ENCODE results near the gene MLLT3. TPM values are rescaled to one million over a fixed set of nuclear protein-coding genes. Genes with fewer than 3 reads are reported as not detected.
A peak's percentile ranks its signal among the peaks of the same experiment; 100 is the strongest.

The MLLT3 gene
- total RNA-seq, 1 donor from 2014 or later = 53.7 TPM

DNA sequence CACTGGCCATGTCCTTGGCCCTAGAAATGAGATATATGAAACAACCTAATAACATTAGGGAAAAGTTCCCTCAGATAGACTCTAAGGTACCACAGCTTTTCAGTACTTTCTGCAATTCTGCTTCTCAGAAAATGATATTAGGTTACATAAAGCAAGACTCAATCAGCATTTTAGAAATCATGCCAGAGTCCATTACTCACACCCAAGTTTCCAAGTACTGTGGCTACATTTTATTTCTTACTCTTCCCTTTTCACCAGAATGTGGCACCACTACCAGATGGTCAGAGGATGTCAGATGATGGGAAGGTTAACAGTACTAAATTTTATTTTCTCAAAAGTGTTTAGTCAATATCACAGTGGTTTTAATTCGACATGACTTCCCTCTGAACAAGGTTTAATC lies 217.2 kb downstream of the MLLT3 start:
- Mint-ChIP-seq H3K27me3 (ENCODE audit: low read depth) (no peaks in the 10 kb centered on the region), H3K36me3 (ENCODE audit: low read depth) (no peaks in the 10 kb centered on the region), H3K27ac (ENCODE audit: unreplicated experiment) (no peak overlapping the region), H3K4me3 (no peak overlapping the region), H3K9me3 (no peaks in the 10 kb centered on the region), H3K4me1 (peaks cover 10% of the 10 kb centered on the region)
- TF ChIP-seq, protein P1, sequence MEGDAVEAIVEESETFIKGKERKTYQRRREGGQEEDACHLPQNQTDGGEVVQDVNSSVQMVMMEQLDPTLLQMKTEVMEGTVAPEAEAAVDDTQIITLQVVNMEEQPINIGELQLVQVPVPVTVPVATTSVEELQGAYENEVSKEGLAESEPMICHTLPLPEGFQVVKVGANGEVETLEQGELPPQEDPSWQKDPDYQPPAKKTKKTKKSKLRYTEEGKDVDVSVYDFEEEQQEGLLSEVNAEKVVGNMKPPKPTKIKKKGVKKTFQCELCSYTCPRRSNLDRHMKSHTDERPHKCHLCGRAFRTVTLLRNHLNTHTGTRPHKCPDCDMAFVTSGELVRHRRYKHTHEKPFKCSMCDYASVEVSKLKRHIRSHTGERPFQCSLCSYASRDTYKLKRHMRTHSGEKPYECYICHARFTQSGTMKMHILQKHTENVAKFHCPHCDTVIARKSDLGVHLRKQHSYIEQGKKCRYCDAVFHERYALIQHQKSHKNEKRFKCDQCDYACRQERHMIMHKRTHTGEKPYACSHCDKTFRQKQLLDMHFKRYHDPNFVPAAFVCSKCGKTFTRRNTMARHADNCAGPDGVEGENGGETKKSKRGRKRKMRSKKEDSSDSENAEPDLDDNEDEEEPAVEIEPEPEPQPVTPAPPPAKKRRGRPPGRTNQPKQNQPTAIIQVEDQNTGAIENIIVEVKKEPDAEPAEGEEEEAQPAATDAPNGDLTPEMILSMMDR (conservative IDR thresholded peaks at IDR 0.05) = no peak
- no peak for DNase-seq (ENCODE audit: low read depth, low spot score)

DNA sequence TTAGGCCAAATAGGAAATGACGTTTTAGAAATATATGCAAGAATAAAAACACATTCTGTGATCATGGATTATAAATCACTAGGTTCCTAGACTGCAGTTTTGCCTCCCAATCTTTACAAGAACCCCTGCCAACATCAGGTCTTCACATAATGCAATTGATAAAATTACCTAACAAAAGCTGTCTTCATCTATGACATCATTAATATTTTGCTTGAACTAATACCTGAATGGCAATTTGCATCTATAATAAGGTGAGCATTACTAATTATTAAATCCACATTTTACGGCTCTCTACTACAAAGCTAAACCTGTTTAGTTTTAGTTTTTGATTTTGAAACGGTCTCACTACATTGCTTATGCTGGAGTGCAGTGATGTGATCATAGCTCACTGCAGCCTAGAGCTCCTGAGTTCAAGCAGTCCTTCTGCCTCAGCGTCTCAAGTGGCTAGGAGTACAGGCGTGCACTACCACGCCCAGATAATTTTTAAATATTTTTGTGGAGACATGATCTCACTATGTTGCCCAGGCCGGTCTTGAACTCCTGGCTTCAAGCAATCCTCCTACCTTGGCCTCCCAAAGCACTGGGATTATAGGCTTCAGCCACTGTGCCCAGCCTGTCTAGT lies 218.0 kb downstream of the MLLT3 start:
- peaks cover 10% of the 10 kb centered on the region for H3K4me1 Mint-ChIP-seq
- no peak overlapping the region for H3K4me3 Mint-ChIP-seq
- no peaks in the 10 kb centered on the region for H3K27me3 Mint-ChIP-seq (ENCODE audit: low read depth)
- no peaks in the 10 kb centered on the region for H3K36me3 Mint-ChIP-seq (ENCODE audit: low read depth)
- DNase-seq (ENCODE audit: low read depth, low spot score) = no peak
- no peak overlapping the region for H3K27ac Mint-ChIP-seq (ENCODE audit: unreplicated experiment)
- TF ChIP-seq, protein P1 (conservative IDR thresholded peaks at IDR 0.05) = no peak
- no peaks in the 10 kb centered on the region for H3K9me3 Mint-ChIP-seq

DNA sequence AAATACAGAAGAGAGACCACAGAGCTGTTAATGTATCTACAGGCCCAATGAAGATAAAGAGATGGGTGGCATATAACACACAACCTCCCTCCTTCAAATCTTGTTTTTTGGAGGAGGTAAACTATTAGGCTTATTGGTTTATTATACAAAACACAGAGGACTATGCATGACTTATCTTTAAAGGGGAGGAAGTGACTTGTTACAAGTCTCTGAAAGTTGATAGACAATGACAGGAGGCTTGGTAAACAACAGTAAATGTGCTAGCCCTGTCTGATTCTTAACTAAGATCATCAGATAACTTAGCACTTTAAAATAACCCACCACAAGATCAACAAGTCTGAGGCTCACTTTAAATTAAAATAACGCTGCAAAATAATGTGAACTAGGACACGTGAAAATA lies 219.0 kb downstream of the MLLT3 start:
- Mint-ChIP-seq H3K27ac (ENCODE audit: unreplicated experiment) (no peak overlapping the region), H3K4me3 (no peak overlapping the region), H3K9me3 (no peaks in the 10 kb centered on the region), H3K4me1 (peaks cover 2% of the 10 kb centered on the region), H3K36me3 (ENCODE audit: low read depth) (no peaks in the 10 kb centered on the region), H3K27me3 (ENCODE audit: low read depth) (no peaks in the 10 kb centered on the region)
- TF ChIP-seq, protein P1 (conservative IDR thresholded peaks at IDR 0.05) = no peak
- DNase-seq (ENCODE audit: low read depth, low spot score) = no peak

DNA sequence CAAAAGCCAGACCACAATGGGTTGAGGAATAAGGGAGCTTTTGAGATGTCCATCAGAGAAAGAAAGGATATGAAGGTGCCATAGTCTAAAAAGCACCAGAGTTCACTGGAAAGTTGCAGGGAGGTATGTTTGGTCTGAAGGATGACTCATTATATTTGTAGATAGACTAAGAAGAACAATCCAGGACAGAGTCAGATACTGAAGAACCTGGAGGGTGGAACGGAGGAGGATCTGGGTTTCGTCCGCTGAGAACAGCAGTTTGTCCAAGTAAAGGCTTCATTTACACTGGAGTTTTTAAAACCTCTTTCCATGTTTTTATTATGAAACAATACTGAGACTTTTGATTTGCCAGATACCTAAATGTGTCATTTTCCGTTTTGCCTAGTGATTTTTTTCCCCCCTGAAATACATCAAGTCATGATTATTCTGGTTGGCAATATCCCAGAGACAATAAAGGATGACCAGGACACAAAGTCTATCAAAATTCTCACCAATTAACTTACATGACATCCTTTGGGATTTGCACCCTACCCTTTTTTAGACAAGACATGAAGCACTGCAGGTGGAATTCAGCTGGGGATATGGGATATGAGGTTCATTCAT lies 219.9 kb downstream of the MLLT3 start:
- Mint-ChIP-seq H3K4me3 (no peak overlapping the region), H3K27ac (ENCODE audit: unreplicated experiment) (no peak overlapping the region), H3K27me3 (ENCODE audit: low read depth) (no peaks in the 10 kb centered on the region), H3K36me3 (ENCODE audit: low read depth) (no peaks in the 10 kb centered on the region), H3K4me1 (no peaks in the 10 kb centered on the region), H3K9me3 (no peaks in the 10 kb centered on the region)
- TF ChIP-seq, protein P1 (conservative IDR thresholded peaks at IDR 0.05) = no peak
- DNase-seq (ENCODE audit: low read depth, low spot score) = no peak

DNA sequence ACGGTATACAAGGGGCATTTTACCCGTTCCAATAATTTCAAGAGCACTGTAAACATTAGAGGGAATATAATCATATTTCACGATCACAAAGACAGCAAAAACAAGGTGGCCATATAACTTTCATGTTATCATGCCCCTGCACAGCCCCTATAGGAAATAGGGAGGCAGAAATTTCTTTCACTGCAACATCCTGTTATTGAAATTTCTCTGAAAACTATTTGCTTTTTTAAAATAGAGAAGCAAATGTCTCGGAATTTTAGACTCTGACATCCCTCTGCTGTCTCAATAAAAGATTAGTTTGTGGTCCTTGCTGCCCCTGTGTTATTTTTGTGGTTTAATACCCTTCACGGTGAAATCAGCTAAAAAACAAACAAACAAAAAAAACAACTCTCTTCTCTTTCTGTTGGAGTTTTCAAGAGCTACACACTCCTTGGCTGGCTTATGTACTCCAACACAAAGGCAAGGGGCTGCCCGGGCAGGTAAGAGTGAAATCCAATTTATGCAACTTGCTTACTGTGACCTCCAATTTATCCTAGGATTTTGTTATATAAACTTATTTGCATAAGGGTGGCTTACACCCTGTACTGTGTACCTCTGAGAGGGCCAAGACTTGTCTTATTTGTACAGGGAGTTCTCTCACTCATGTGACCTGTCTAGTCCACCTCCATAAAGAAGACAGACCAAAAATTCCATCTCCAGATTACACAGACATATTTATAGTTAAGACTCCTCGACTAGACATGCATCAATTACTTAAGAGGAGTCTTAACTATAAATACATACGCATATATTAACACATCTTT lies 223.6 kb downstream of the MLLT3 start:
- no peaks in the 10 kb centered on the region for H3K27me3 Mint-ChIP-seq (ENCODE audit: low read depth)
- no peak overlapping the region for H3K4me3 Mint-ChIP-seq
- H3K9me3 Mint-ChIP-seq = no peaks in the 10 kb centered on the region
- peak overlapping the region; percentile 1 for H3K27ac Mint-ChIP-seq (ENCODE audit: unreplicated experiment)
- TF ChIP-seq, protein P1 (conservative IDR thresholded peaks at IDR 0.05) = no peak
- DNase-seq (ENCODE audit: low read depth, low spot score) = no peak
- H3K4me1 Mint-ChIP-seq = no peaks in the 10 kb centered on the region
- no peaks in the 10 kb centered on the region for H3K36me3 Mint-ChIP-seq (ENCODE audit: low read depth)

All from neural crest cell (in vitro differentiated cells).